ENCODE measurements around the gene LTBP2. TPM values are rescaled to one million over a fixed set of nuclear protein-coding genes. Genes with fewer than 3 reads are reported as not detected.

The LTBP2 gene
- total and polyA plus RNA-seq, 2 of the 8 experiments (the other 6 are each of a cell fraction or from before 2014, with no cell fraction given) = 0.48 to 0.89 TPM

GRCh38 chr14:74557691-74558090 lies 54.3 kb downstream of the LTBP2 start:
- no peak overlapping the region for H3K27ac ChIP-seq (ENCODE audit: low read depth, low read length)
- no peak overlapping the region for H2BK20ac ChIP-seq (ENCODE audit: low read length)
- no peak overlapping the region for H2BK5ac ChIP-seq (ENCODE audit: low read depth, low read length)
- no peaks in the 10 kb centered on the region for H3K79me1 ChIP-seq (ENCODE audit: low read depth, low read length)
- H4K5ac ChIP-seq (ENCODE audit: insufficient read length, low read depth, low read length) = no peak overlapping the region
- CTCF ChIA-PET (ENCODE audit: partially characterized antibody) = interaction anchor here (0.5 to 2.6 kb wide), 5 partner anchors 12 to 236 kb away, joined by 4 to 9 read pairs (median 5); no protein-coding TSS in a partner anchor
- no peak overlapping the region for H3K4me2 ChIP-seq (ENCODE audit: insufficient read depth in 1 of 2, low read depth in 2 of 2, low read length in 2 of 2)
- H3K27me3 ChIP-seq (replicated peaks in 1 of 4; ENCODE audit: control insufficient read depth in 3 of 4, extremely low read depth in 1 of 4, insufficient read depth in 3 of 4, low read length in 3 of 4) = no peaks in the 10 kb centered on the region
- no peak overlapping the region for H2BK15ac ChIP-seq (ENCODE audit: low read length)
- H3K23me2 ChIP-seq (ENCODE audit: low read depth, low read length) = peaks cover 2% of the 10 kb centered on the region; the same call in 1 of the 2 replicates
- no peak overlapping the region for H3K18ac ChIP-seq (ENCODE audit: extremely low read depth, low read length)
- WGBS, 2 experiments (ENCODE audit: extremely low coverage in 1 of 2, insufficient coverage in 1 of 2, insufficient read length in 1 of 2, insufficient replicate concordance in 2 of 2, low coverage in 1 of 2, low lambda C conversion rate in 2 of 2, missing lambda C conversion rate in 1 of 2) = 87% methylated on average over 5 of the region's 5 CpGs; no CpG with 5 or more reads in 1 of the 2 experiments
- no peak overlapping the region for H2AFZ ChIP-seq (ENCODE audit: low read length)
- no peaks in the 10 kb centered on the region for H4K20me1 ChIP-seq (replicated peaks in 1 of 2; ENCODE audit: control insufficient read depth in 1 of 2, insufficient read depth in 2 of 2, low read length in 2 of 2)
- no peak overlapping the region for H3K9ac ChIP-seq (replicated peaks in 1 of 4; ENCODE audit: extremely low read depth in 1 of 4, low read depth in 3 of 4, low read length in 3 of 4)
- POLR2A ChIA-PET (ENCODE audit: partially characterized antibody) = interaction anchor here (0.6 to 1.4 kb wide), 2 partner anchors 9 to 706 kb away, joined by 3 read pairs; partner anchors contain the start of gene PTGR2
- no peak overlapping the region for H4K91ac ChIP-seq (replicated peaks; ENCODE audit: insufficient read length, low read length)
- H3K4ac ChIP-seq (replicated peaks; ENCODE audit: insufficient read length, low read depth, low read length) = no peak overlapping the region
- no peak overlapping the region for H3K23ac ChIP-seq (ENCODE audit: insufficient read length)
- H3K4me1 ChIP-seq (replicated peaks in 1 of 4; ENCODE audit: control insufficient read depth in 3 of 4, insufficient read depth in 4 of 4, low read length in 3 of 4) = peaks cover 0 to under 1% (median 0%) of the 10 kb centered on the region in 4 experiments; a peak in 1 of 7 replicates
- no peak overlapping the region for H3K56ac ChIP-seq (replicated peaks; ENCODE audit: insufficient read length, low read depth, low read length)
- no peak for DNase-seq (ENCODE audit: low read depth in 1 of 2, low spot score in 2 of 2)
- H3K4me3 ChIP-seq (ENCODE audit: extremely low read depth in 1 of 4, insufficient read depth in 2 of 4, low read depth in 3 of 4, low read length in 4 of 4) = no peak overlapping the region
- no peak overlapping the region for H2AK5ac ChIP-seq (ENCODE audit: low read depth, low read length)
- no peaks in the 10 kb centered on the region for H3K79me2 ChIP-seq (ENCODE audit: control insufficient read depth in 1 of 2, insufficient read depth in 2 of 2, low read length in 2 of 2)
- no peak overlapping the region for H3K14ac ChIP-seq (ENCODE audit: insufficient read length)
- no peak overlapping the region; the same call in 1 of the 2 replicates for H4K8ac ChIP-seq (ENCODE audit: extremely low read depth, insufficient read depth, low read length)
- H3K9me3 ChIP-seq (ENCODE audit: insufficient read depth in 2 of 2, low read depth in 1 of 2, low read length in 1 of 2) = no peaks in the 10 kb centered on the region
- no peak overlapping the region for H2BK120ac ChIP-seq (replicated peaks; ENCODE audit: low read depth, low read length)
- no peak overlapping the region for H2BK12ac ChIP-seq (ENCODE audit: low read depth, low read length)
- no peak for FAIRE-seq
- H3K36me3 ChIP-seq (ENCODE audit: control insufficient read depth in 2 of 4, insufficient read depth in 4 of 4, low read length in 3 of 4) = no peaks in the 10 kb centered on the region
- TF ChIP-seq SP2 (IDR thresholded peaks at IDR 0.05; ENCODE audit: low read length) (no peak), NRF1 (IDR thresholded peaks at IDR 0.05; ENCODE audit: low read depth, low read length) (no peak), TCF12 (IDR thresholded peaks at IDR 0.05; ENCODE audit: low read depth, low read length) (no peak), SRF (IDR thresholded peaks at IDR 0.05; ENCODE audit: low read depth, low read length) (no peak), JUND (IDR thresholded peaks at IDR 0.05; ENCODE audit: low read length) (no peak)

Data from H1 (cell line).